Vagina (tissue), 2 donors: ENCODE results near the gene HM13. TPM values are rescaled to one million over a fixed set of nuclear protein-coding genes. Genes with fewer than 3 reads are reported as not detected.

Experiments used
- DNase-seq, 2 donors: peaks; one replicate each; pipeline ENCODE4 v3.0.0-alpha.2; 2017; ENCODE audit errors: extremely low spot score in 2 of 2
- H3K27ac ChIP-seq: fragments of 200-600 bp; sonication (generic); one replicate; pipeline ENCODE4 v1.5.1; 2019
- H3K27me3 ChIP-seq: fragments of 200-600 bp; sonication (generic); one replicate; pipeline ENCODE4 v1.5.1; 2019
- H3K36me3 ChIP-seq, 2 donors: fragments of 200-600 bp; sonication (generic); one replicate each; pipeline ENCODE4 v1.5.1; 2017 to 2019
- H3K4me1 ChIP-seq: fragments of 200-600 bp; sonication (generic); one replicate; pipeline ENCODE4 v1.5.1; 2019
- H3K4me3 ChIP-seq, 2 donors: fragments of 200-600 bp; sonication (generic); 1 replicate in 1 of 2; 2 replicates in 1 of 2; pipeline ENCODE4 v1.5.1; 2016 to 2019
- H3K9me3 ChIP-seq: fragments of 200-600 bp; sonication (generic); one replicate; pipeline ENCODE4 v1.5.1; 2019
- POLR2A ChIP-seq, 2 donors: fragments of 450-650 bp; IDR thresholded peaks; one replicate each; pipeline ENCODE4 v1.6.1; 2017; ENCODE audit warnings: antibody characterized with exemption in 2 of 2, mild to moderate bottlenecking in 2 of 2, moderate library complexity in 2 of 2
- POLR2AphosphoS5 ChIP-seq, 2 donors: sonication (generic); formaldehyde crosslinking; IDR thresholded peaks; one replicate each; pipeline ENCODE4 v1.9.0; 2017; ENCODE audit warnings: antibody characterized with exemption in 2 of 2, mild to moderate bottlenecking in 2 of 2, low read depth in 1 of 2; ENCODE audit not compliant: insufficient read depth in 1 of 2
- intact Hi-C: fragments of 100-400 bp; cut with DNase I; formaldehyde crosslinking; loops from one replicate; pipeline ENCODE4 v1.15.1; 2023
- total RNA-seq: library from RNA; depleted of rRNA; stranded (reverse); fragments of >200 nt; gene quantifications from one replicate; pipeline ENCODE4 v1.2.3, GENCODE V29; 2016
- TF ChIP-seq, protein P1 (sequence below), 3 experiments: fragments of 450-650 bp in 2 of 3; fragments of 200-600 bp in 1 of 3; sonication (generic) in 1 of 3; IDR thresholded peaks; one replicate each; pipeline ENCODE4 v1.5.1; 2017 to 2019; ENCODE audit warnings: antibody characterized with exemption in 3 of 3, mild to moderate bottlenecking in 2 of 3, moderate library complexity in 2 of 3

HM13 gene
- total RNA-seq, 1 donor from 2014 or later: 77.8 TPM

DNA sequence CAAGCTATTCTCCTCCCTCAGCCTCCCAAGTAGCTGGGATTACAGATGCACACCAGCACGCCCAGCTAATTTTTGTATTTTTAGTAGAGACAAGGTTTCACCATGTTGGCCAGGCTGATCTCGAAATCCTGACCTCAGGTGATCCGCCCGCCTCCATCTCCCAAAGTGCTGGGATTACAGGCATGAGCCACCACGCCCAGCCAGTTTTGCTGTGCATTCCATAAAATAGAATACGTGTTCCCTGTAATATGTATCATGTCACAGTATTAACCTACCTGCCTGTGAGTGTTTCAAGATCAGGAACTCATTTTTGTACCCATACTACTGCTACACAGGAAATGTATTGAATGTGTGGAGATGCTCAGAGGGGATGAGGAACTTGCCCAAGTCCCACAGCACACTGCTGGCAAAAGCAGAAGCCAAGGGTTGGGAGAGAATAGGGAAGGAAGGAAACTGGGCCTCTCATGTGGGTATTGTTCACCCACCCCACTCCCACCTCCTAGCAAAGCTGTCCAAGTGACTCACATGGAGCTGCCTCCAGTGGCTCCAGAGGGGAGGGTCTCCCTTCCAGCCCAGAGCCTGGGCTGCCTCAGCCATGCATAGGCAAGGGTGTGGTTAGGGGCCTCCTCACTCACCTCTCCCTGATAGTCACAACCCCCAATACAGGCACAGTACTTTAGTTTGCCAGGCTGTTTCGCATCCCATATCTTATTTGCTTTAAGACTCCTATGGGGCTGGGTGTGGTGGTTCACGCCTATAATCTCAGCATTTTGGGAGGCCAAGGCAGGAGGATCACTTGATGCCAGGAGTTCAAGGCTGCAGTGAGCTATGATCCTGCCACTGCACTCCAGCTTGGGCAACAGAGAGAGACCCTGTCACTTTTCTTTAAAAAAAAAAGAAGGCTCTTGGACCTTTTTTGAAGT is 9.4 kb downstream of the HM13 start:
- Histone ChIP-seq H3K9me3 (no peaks in the 10 kb centered on the region), H3K27ac (no peak overlapping the region), H3K4me1 (peaks cover 46% of the 10 kb centered on the region), H3K36me3 (peaks cover 4 to 15% of the 10 kb centered on the region in 2 donors), H3K27me3 (no peaks in the 10 kb centered on the region), H3K4me3 (no peak overlapping the region)
- DNase-seq: no peak
- intact Hi-C loops: no loop called here
- TF ChIP-seq, protein P1, sequence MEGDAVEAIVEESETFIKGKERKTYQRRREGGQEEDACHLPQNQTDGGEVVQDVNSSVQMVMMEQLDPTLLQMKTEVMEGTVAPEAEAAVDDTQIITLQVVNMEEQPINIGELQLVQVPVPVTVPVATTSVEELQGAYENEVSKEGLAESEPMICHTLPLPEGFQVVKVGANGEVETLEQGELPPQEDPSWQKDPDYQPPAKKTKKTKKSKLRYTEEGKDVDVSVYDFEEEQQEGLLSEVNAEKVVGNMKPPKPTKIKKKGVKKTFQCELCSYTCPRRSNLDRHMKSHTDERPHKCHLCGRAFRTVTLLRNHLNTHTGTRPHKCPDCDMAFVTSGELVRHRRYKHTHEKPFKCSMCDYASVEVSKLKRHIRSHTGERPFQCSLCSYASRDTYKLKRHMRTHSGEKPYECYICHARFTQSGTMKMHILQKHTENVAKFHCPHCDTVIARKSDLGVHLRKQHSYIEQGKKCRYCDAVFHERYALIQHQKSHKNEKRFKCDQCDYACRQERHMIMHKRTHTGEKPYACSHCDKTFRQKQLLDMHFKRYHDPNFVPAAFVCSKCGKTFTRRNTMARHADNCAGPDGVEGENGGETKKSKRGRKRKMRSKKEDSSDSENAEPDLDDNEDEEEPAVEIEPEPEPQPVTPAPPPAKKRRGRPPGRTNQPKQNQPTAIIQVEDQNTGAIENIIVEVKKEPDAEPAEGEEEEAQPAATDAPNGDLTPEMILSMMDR (IDR thresholded peaks at IDR 0.05): no peak
- no peak for TF ChIP-seq POLR2A (IDR thresholded peaks at IDR 0.05)
- no peak for TF ChIP-seq POLR2AphosphoS5 (IDR thresholded peaks at IDR 0.05; ENCODE audit: insufficient read depth in 1 of 2, low read depth in 1 of 2)

DNA sequence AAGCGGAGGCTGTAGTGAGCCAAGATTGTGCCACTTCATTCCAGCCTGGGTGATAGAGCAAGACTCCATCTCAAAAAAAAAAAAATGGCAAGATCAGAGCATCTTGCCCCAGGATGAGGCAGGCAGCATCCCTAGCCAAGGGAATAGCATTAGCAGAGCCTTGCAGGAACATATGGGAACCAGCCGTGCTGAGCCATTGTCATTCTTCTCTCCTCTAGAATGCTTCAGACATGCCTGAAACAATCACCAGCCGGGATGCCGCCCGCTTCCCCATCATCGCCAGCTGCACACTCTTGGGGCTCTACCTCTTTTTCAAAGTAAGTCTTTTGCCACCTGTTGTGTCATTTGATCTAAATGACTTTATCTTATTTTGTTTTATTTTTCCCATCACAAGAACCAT is 13.0 kb downstream of the HM13 start:
- peaks cover 18% of the 10 kb centered on the region for H3K4me1 ChIP-seq
- no peak overlapping the region for H3K4me3 ChIP-seq
- DNase-seq: no peak
- H3K27me3 ChIP-seq: no peaks in the 10 kb centered on the region
- no peaks in the 10 kb centered on the region for H3K9me3 ChIP-seq
- peaks cover 4 to 49% of the 10 kb centered on the region in 2 donors for H3K36me3 ChIP-seq
- no peak overlapping the region for H3K27ac ChIP-seq
- intact Hi-C loops: no loop called here
- TF ChIP-seq POLR2A (IDR thresholded peaks at IDR 0.05): no peak
- TF ChIP-seq, protein P1 (IDR thresholded peaks at IDR 0.05): no peak
- TF ChIP-seq POLR2AphosphoS5 (IDR thresholded peaks at IDR 0.05; ENCODE audit: insufficient read depth in 1 of 2, low read depth in 1 of 2): no peak

DNA sequence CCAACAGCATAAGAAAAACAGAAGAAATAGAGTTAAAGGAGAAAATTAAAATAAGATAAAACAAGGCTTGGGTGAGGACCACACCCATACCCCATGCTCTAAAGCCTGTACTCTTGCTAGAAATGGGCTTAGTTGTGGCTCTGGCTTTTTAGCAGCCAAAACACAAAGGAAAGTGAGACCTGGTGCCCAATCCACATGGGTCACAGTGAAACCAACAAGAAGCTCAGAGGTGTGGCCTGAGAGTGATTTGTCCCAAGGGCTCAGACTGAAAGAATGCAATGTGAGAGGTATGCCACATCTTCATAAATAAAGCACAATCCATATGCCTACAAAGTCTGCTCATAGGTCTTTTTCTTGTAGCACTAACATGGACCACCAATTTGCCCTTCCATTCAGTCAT is 21.1 kb downstream of the HM13 start:
- intact Hi-C loops: no loop called here
- TF ChIP-seq, protein P1 (IDR thresholded peaks at IDR 0.05): no peak
- TF ChIP-seq POLR2AphosphoS5 (IDR thresholded peaks at IDR 0.05; ENCODE audit: insufficient read depth in 1 of 2, low read depth in 1 of 2): no peak
- no peak for TF ChIP-seq POLR2A (IDR thresholded peaks at IDR 0.05)
- DNase-seq: no peak
- peaks cover 0 to 83% of the 10 kb centered on the region in 2 donors for H3K36me3 ChIP-seq
- no peak overlapping the region for H3K4me3 ChIP-seq
- H3K27ac ChIP-seq: no peak overlapping the region
- H3K9me3 ChIP-seq: no peaks in the 10 kb centered on the region
- H3K27me3 ChIP-seq: no peaks in the 10 kb centered on the region
- H3K4me1 ChIP-seq: no peaks in the 10 kb centered on the region

DNA sequence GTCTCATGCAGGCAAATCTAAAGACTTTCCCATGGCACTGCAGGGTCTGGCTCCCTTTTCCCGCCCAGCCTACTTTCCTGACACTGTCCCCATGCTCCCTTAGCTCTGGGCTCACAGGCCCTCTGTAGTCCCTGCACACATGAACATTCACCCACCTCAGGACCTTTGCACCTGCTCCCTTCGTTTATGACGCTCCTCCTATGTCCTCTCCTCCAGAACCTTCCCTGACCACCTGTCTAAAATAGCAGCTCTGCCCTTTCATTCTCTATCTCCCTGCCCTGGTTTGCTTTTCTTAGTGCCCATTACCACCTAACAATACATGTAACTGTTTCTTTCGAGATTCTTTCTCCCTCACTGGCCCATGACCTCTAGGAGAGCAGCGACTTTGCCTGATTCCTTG is 22.3 kb downstream of the HM13 start:
- Histone ChIP-seq H3K4me3 (no peak overlapping the region), H3K27ac (no peak overlapping the region), H3K4me1 (no peaks in the 10 kb centered on the region), H3K36me3 (peaks cover 0 to 75% of the 10 kb centered on the region in 2 donors), H3K9me3 (no peaks in the 10 kb centered on the region), H3K27me3 (no peaks in the 10 kb centered on the region)
- TF ChIP-seq POLR2AphosphoS5 (IDR thresholded peaks at IDR 0.05; ENCODE audit: insufficient read depth in 1 of 2, low read depth in 1 of 2): no peak
- TF ChIP-seq, protein P1 (IDR thresholded peaks at IDR 0.05): no peak
- no peak for TF ChIP-seq POLR2A (IDR thresholded peaks at IDR 0.05)
- intact Hi-C loops: no loop called here
- DNase-seq: no peak
